Upper lobe of right lung (tissue), 1 donor: ENCODE measurements around the gene SLC19A1. TPM values are rescaled to one million over a fixed set of nuclear protein-coding genes. Genes with fewer than 3 reads are reported as not detected.

Experiments used
- ATAC-seq: fragments of 200-7000 bp; cut with Tn5 transposase; one replicate; pipeline ENCODE4 v1.9.1; 2020; ENCODE audit warnings: mild to moderate bottlenecking, moderate library complexity
- DNase-seq: peaks from one replicate; pipeline ENCODE4 v3.0.0-alpha.2; 2020
- H3K27ac ChIP-seq: fragments of 200-600 bp; one replicate; pipeline ENCODE4 v1.8.0; 2022
- H3K27me3 ChIP-seq: fragments of 200-600 bp; one replicate; pipeline ENCODE4 v1.8.0; 2022; ENCODE audit warnings: mild to moderate bottlenecking
- H3K36me3 ChIP-seq: fragments of 200-600 bp; one replicate; pipeline ENCODE4 v1.8.0; 2022
- H3K4me1 ChIP-seq: fragments of 200-600 bp; one replicate; pipeline ENCODE4 v1.8.0; 2022
- H3K4me3 ChIP-seq: fragments of 200-600 bp; one replicate; pipeline ENCODE4 v1.8.0; 2022; ENCODE audit warnings: mild to moderate bottlenecking
- H3K9me3 ChIP-seq: fragments of 200-600 bp; one replicate; pipeline ENCODE4 v1.8.0; 2022
- intact Hi-C: fragments of 100-400 bp; cut with DNase I; formaldehyde crosslinking; loops from one replicate; pipeline ENCODE4 v1.11.0; 2022
- microRNA-seq: library from miRNA; unstranded; fragments of <30 nt; microRNA quantifications from one replicate; pipeline ENCODE4 v1.2.0, GENCODE V29; 2020; ENCODE audit warnings: borderline microRNAs expressed
- total RNA-seq: library from RNA; stranded (reverse); fragmentation: NEBNext Ultra II Directional; extraction: Animal tissue kit (Norgen Biotek cat#: 25700); gene quantifications from one replicate; pipeline ENCODE4 v1.2.1, GENCODE V29; 2021
- TF ChIP-seq, protein P1 (sequence below): fragments of 200-600 bp; IDR thresholded peaks from one replicate; pipeline ENCODE4 v1.8.0; 2022; ENCODE audit warnings: antibody characterized with exemption
- donor health status: DM: no; HTN: yes; CAD: no; lungs with severe emphysema.

SLC19A1 gene
- total RNA-seq, 1 donor from 2014 or later: 39.3 TPM

DNA sequence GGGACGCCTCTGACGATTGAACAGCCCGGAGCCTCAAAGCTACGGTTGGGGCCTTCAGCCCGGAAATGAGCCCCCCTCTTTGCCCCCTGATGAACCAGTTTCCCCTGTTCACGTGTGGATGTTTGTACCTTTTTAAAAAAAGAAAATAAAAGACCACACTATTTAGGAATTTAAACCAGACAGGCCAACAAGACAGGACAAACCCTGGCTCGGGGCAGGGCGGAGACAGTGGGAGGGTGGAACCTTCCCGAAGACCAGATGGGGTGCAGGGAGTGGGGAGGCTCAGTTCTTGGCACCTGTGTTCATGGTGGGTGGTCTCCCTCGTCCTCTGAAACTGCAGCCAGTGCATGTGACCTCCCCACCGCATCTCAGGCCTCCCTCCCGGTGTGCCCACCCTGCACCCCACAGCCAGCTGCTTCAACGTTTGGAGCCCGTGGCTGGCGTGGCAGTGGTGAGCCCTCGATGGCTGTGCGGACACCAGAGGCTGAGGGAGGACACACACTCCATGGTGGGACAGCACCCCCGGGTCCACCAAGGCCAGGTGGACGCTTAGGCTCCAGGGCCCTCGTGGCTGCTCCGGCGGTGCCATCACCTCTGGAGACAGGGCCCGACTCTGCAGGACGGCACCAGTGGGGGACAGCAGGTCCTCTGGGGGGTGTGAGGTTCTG is 91.7 kb downstream of the SLC19A1 start:
- DNase-seq (no peak), ATAC-seq (no peak)
- no peaks in the 10 kb centered on the region for H3K36me3 ChIP-seq
- no peak overlapping the region for H3K27ac ChIP-seq
- peaks cover 4% of the 10 kb centered on the region for H3K4me1 ChIP-seq
- TF ChIP-seq, protein P1, sequence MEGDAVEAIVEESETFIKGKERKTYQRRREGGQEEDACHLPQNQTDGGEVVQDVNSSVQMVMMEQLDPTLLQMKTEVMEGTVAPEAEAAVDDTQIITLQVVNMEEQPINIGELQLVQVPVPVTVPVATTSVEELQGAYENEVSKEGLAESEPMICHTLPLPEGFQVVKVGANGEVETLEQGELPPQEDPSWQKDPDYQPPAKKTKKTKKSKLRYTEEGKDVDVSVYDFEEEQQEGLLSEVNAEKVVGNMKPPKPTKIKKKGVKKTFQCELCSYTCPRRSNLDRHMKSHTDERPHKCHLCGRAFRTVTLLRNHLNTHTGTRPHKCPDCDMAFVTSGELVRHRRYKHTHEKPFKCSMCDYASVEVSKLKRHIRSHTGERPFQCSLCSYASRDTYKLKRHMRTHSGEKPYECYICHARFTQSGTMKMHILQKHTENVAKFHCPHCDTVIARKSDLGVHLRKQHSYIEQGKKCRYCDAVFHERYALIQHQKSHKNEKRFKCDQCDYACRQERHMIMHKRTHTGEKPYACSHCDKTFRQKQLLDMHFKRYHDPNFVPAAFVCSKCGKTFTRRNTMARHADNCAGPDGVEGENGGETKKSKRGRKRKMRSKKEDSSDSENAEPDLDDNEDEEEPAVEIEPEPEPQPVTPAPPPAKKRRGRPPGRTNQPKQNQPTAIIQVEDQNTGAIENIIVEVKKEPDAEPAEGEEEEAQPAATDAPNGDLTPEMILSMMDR: no peak
- H3K27me3 ChIP-seq: no peaks in the 10 kb centered on the region
- H3K9me3 ChIP-seq: no peaks in the 10 kb centered on the region
- intact Hi-C loops: loop anchor here (10.0 kb wide), 1 partner anchor 306 kb away; no protein-coding TSS in a partner anchor
- no peak overlapping the region for H3K4me3 ChIP-seq

DNA sequence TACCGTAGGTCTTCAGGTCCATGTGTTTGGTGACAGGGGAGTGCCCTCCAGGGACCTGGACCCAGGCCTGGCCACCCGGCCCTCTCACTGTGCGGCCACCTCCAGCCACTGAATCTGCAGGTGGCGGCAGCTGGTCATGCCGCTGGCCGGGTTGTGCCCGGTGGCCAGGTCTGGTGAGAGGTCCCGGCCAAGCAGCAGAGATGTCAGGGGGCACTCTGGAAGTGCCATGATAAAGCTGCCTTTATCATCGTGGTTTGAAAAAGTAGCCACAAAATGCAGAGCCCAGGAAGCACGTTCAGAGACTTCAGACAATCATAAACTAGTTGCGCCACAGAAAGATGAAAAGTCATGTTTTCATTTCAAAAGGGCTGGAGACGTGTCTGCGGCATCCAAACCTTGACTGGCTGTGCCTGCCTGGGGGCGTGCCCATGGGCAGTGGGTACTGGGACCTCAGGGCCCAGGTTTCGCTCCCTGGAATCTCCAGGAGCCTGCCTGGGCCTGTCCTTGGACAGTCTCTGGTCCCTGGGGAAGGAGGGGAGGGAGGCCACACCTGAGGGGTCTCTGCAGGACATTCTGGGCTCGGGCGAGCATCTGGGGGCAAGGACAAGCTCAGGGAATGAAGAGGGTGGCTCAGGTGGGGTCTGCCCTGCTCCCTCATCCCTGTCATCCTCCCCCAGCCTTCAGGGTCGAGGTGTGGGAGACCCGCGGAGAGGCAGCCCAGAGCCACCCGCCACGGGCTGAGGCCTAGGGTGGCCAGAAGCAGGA is 92.4 kb downstream of the SLC19A1 start:
- intact Hi-C loops: loop anchor here (10.0 kb wide), 1 partner anchor 305 kb away; no protein-coding TSS in a partner anchor
- ATAC-seq: no peak
- no peaks in the 10 kb centered on the region for H3K36me3 ChIP-seq
- H3K9me3 ChIP-seq: no peaks in the 10 kb centered on the region
- DNase-seq: no peak
- TF ChIP-seq, protein P1: no peak
- H3K27me3 ChIP-seq: no peaks in the 10 kb centered on the region
- H3K4me3 ChIP-seq: no peak overlapping the region
- peaks cover 4% of the 10 kb centered on the region for H3K4me1 ChIP-seq
- no peak overlapping the region for H3K27ac ChIP-seq

DNA sequence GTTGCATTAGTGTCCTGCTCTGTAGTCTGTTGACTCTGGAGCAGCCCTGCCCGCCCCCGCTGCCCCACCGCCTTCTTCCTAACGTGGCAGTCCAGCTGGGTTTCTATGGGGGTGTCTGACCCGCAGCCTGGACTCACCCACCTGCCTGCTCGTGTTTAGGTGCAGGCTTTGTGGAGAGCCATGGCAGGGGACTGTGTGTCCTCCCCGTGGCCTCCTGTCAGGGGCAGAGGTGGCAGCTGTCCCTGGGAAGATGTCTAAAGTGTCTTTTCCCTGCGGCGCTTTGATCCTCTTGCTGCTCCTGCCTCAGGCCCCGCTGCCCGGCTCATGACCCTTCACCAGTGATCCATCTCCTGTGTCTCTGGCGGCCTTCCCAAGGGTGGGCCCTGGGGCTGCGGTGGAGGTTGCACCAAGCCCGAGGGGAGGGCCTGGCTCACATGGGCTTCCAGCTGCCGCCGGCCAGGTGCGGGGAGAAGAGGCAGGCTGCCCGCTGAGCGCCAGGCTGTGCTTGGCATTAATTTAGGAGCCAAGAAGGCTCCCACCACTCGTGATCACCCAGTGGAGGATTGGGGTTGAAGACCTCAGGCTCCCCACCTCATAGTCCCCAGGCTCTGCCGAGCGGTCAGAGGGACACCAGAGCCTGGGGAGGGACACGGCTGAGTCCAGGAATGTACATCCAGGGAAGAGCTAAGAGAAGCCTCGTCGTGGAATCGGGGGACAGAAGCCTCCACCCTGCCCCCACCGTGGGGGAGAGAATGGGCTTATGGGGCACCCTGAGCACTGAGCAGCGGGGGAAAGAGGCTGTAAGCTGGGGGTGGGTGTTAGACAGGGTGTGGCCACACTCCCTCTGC is 93.2 kb downstream of the SLC19A1 start:
- Histone ChIP-seq H3K27ac (no peak overlapping the region), H3K27me3 (no peaks in the 10 kb centered on the region), H3K4me3 (no peak overlapping the region), H3K9me3 (no peaks in the 10 kb centered on the region), H3K36me3 (no peaks in the 10 kb centered on the region), H3K4me1 (no peaks in the 10 kb centered on the region)
- TF ChIP-seq, protein P1: no peak
- ATAC-seq (no peak), DNase-seq (no peak)
- intact Hi-C loops: no loop called here

DNA sequence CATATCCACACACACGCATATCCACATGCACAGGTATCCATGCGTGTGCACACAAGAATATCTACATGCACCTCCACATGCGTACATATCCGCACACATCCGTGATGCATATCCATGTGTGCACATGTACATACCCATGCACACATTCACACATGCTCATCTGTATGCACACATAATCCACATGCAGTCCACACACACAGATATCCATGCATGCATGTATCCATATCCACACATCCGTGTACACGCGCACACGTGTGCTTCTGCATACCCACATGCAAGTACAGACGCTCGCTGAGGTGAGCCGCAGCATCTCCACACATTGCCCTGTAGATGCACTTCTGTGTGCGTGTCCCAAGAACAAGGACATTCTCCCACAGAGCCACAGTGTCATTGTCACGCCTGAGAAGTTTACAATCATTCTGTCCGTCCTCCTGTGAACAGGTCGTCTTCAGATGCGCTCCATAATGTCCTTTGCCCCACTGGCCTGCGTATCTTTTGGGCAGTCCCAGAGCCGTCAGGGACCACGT is 93.9 kb downstream of the SLC19A1 start:
- Histone ChIP-seq H3K36me3 (no peaks in the 10 kb centered on the region), H3K4me1 (no peaks in the 10 kb centered on the region), H3K27me3 (no peaks in the 10 kb centered on the region), H3K4me3 (no peak overlapping the region), H3K9me3 (no peaks in the 10 kb centered on the region), H3K27ac (no peak overlapping the region)
- ATAC-seq (no peak), DNase-seq (no peak)
- TF ChIP-seq, protein P1: no peak
- intact Hi-C loops: no loop called here

Small RNAs within 50 kb of the gene (microRNA-seq; reads per million reads assigned to microRNA genes)
- 0.83 reads per million for gene MIR6815

Other genes starting within 250 kb of the SLC19A1 start
- gene COL18A1, start 137.3 kb downstream of the SLC19A1 start, total RNA-seq: 60.4 TPM
- gene PCBP3, start 101.3 kb upstream of the SLC19A1 start, total RNA-seq: 3.8 TPM